ENCODE data around the gene KANTR.

DNA sequence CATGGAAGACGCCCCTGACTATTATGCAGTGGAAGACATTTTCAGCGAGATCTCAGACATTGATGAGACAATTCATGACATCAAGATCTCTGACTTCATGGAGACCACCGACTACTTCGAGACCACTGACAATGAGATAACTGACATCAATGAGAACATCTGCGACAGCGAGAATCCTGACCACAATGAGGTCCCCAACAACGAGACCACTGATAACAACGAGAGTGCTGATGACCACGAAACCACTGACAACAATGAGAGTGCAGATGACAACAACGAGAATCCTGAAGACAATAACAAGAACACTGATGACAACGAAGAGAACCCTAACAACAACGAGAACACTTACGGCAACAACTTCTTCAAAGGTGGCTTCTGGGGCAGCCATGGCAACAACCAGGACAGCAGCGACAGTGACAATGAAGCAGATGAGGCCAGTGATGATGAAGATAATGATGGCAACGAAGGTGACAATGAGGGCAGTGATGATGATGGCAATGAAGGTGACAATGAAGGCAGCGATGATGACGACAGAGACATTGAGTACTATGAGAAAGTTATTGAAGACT, 8.2 kb upstream of the KANTR start:
- TF ChIP-seq CTCF (IDR thresholded peaks at IDR 0.05) (no peak), POLR2A (IDR thresholded peaks at IDR 0.05) (no peak)

All from right lobe of liver (tissue), 4 donors.